GM19238 (cell line): Measurements from ENCODE around the gene AIP.
"Not testable (repeated sequence)": the region's sequence is repeated elsewhere in the genome, so short reads cannot be mapped to it uniquely, and the experiment has no call there.

Experiments
- DNase-seq: peaks from one replicate; pipeline ENCODE4 v3.0.0; 2011; ENCODE audit warnings: low spot score; ENCODE audit not compliant: insufficient read length

Gene AIP

DNA sequence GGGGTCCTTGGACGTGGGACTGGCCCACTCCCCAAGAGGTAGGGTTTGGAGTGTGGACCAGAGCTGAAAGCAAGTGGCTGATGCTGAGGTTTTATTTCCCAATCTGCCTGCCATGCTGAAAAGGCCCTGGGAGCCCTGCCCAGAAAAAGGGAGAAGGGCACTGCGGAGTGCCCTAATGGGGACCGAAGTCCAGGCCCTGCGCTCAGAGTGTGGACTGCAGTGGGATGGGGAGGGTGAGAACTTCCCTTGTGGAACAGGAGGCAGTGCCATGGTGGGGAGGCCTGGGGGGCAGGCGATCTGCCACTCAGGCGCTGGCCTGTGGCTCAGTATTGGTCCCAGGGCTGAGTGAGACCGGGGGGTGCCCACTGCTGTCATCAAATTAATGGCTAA is 34.6 kb upstream of the AIP start:
- DNase-seq, result no peak

GRCh38 chr11:67449116-67449844 is 33.5 kb upstream of the AIP start:
- DNase-seq, result no peak

DNA sequence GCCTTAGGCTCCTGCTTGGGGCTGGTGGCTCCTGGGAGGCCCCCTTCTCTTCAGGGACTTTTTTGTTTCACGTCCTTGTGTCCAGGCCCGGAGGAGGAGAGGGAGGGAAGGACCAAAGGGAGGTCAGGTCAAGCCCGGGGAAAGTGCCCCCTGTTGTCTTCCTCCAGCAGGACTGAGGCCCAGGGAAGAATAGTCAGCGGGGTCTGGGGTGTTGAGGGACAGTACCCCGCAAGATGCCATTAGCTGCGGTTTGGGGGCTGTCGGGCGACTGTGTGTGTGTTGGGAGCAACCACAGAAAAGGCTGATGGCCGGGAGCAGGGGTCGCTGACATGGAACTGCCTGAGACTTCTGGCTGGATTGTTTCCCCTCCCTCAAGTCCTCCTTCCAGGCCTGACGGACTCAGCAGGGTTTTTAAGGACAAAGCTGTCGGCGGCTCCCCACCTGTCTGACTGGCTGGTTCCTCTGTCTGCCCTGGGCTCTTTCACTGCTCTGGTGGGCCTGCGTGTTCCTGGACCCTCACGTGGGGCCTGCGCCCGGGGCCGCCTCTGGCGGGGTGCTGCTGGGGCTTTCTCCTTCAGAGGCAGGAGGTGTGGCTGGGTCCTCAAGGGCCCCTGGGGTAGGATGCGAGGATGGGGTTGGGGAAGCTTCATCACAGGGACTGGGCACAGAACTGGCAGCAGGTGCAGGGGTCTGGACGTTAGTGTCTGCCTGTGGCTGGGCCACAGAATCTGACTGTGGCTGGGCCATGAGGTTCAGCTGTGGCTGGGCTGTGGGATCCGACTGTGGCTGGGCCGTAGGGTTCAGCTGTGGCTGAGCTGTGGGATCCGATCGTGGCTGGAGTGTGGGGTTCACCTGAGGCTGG is 31.8 kb upstream of the AIP start:
- no peak for DNase-seq

DNA sequence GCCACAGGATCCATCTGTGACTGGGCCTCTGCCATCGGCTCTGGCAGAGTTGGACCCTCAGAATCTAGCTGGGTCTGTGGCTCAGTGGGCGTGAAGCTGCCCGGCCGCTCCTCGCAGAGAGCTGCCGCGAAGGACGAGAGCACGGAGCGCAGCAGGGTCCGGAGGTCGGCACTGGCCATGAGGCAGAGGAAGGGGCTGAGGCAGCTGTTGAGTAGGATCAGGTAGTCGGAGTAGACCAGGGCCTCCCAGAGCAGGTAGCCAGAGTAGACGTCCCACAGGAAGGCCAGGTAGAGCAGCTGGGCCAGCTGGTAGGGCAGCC is 31.2 kb upstream of the AIP start:
- no peak for DNase-seq

DNA sequence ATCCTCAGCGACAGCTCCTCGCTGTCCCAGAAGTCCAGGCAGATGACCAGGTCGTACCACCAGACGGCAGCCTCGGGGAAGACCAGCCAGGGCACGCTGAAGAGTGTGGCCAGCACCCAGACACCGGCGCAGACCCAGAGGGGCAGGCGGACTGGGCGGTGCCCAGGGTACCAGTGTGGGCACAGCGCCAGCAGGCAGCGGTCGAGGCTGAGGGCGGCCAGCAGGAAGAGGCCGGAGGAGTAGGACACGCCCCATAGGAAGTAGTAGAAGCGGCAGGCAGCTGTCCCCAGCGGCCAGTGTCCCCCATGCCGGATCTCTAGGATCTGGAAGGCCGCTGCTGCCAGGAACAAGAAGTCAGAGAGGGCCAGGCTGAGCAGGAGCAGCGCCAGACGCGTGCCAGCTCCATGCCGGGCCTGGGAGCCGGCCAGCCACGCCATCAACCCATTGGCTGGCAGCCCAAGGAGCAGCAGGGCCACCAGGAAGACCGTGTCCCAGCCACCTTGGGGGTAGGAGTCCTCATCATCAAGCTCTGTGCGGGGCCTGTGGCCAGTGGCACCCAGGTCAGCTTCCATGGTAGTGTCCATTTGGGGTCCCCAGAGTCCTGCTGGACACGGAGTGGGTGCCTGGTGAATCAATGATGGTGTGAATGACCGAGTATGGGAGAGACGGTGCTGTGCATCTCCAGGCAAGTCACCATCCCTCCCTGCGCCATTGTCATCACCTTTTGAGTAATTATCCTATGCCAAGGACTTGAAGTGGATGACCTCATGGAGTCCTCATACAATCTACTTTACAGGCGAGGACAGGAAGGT is 30.5 kb upstream of the AIP start, which contains the start of gene GPR152:
GPR152 (minus strand) TSS at position 589 of the 812 bp plus-strand sequence; CDS start at position 584, 5 bp downstream.
- no peak for DNase-seq

DNA sequence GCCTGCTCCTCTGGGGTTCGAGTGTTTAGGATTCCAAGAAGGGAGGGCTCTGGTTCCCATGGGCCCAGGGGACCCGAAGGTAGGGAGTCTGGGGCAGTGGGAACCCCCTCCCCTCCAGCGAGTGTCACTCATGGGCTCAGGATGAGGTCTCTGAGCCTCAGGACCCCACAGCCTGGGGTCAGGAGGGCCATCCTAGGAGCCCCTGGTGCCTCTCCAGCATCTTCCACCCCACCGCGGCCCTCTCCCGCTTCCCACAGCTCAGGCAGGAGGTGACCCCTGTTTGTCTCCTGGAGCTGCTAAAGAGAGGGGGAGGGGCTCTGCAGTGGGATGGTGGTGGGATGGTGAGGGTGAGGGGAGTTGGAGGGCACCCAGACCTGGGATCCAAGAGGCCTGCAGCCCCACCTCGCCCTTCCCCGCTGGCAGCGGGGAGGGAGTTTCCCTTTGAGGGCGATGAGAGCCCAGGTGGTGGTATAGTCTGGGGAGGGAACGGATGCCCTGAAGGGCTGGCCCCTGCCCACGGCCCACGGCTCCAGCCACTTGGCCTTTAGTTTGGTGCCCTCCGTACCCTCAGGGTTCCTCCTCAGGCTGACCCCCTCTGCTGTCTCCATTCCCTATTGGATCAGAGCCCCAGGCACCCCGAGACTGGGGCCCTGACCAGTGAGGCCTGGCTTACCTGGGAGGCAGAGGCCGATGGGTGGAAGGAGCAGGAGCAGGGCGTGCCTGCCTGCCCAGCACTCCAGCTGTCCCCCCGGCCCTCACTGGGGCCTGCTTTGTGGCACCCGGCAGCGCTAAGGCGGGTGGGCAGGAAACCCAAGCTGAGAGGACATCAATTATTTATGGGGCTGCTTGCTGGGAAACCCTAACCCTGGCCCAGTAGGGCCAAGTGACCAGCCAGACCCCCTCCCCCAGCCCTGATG is 28.8 kb upstream of the AIP start:
- no peak for DNase-seq

- no peak for DNase-seq
Measured at GRCh38 chr11:67455054-67455453, 27.8 kb upstream of the AIP start, which contains the start of gene CABP4. TSS of gene CABP4 (plus strand) at chr11:67455354. CDS start at chr11:67455424, 70 bp downstream.

- DNase-seq, result no peak
Measured at GRCh38 chr11:67456068-67456705, 26.6 kb upstream of the AIP start.

- DNase-seq, result no peak
Measured at GRCh38 chr11:67457453-67457852, 25.4 kb upstream of the AIP start.

- DNase-seq, result no peak
Measured at GRCh38 chr11:67458266-67458665, 24.6 kb upstream of the AIP start.

GRCh38 chr11:67463186-67463585 is 19.6 kb upstream of the AIP start:
- no peak for DNase-seq

DNA sequence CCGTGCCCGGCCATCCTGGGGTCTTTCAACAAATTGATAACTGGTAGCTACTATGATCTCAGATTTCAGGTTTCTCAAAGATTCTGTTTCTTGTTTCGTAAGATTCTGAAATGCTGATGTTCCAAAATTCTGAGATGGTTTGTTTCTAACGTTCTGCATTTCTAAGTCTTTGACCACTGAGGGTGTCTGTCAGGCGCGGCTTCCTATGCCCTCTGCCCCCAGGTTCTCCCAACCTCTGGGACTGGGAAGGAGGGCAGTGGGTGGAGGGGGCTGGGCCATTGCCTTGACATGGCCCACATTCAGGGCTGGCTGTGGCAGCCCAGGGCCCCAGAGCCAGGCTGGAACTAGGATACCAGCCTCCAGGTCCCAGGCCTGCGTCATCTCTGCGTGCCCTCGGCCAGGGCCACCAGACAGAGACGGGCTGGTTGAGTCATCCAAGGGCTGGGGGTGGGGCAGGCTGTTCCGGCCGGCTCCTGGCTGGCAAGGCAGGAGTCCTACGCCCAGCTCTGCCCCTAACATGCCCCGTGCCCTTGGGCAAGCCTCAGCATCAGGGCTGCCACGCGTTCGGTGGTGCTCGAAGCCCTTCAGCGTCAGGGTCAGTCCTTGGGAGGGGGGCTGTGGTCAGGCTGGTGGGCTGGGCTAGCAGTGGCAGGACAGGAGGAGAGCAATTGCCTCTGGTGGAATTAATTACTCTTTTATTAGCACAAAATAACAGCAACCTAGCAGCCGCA is 19.0 kb upstream of the AIP start:
- DNase-seq, result no peak

- DNase-seq, result peak; percentile 93
Measured at GRCh38 chr11:67464411-67465188, 18.2 kb upstream of the AIP start.

GRCh38 chr11:67465189-67465510 is 17.7 kb upstream of the AIP start:
- DNase-seq, result no peak

GRCh38 chr11:67465530-67465929 is 17.3 kb upstream of the AIP start:
- DNase-seq, result not testable (repeated sequence)

DNA sequence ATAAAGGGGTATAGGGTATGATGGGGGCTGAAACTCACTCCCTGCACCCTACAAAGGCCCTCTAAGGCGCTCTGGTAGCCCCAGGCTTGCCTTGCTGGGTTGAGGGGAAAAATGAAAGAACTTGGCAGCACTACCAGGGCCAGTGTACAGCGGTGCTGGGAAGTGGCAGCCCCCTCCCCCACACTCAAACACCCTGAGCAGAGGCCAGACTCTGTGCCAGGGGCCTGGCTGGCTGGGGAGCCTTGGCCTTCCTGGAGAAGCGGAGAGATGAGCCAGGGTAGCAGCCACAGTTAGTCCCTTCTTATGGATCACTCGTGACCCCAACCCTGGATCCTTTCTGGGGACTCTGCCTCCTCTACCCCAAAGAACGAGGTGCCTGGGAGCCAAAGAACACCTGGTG is 16.5 kb upstream of the AIP start:
- DNase-seq, result no peak

GRCh38 chr11:67466962-67467771 is 15.7 kb upstream of the AIP start:
- no peak for DNase-seq

- DNase-seq, result no peak
Measured at GRCh38 chr11:67468056-67468455, 14.8 kb upstream of the AIP start.
